ENCODE data around the gene CPNE4.
"Not testable (repeated sequence)": the region's sequence is repeated elsewhere in the genome, so short reads cannot be mapped to it uniquely, and the experiment has no call there.

CPNE4 gene

GRCh38 chr3:131535596-131535995 lies 499.2 kb downstream of the CPNE4 start:
- no peaks in the 10 kb centered on the region for H3K9me3 Mint-ChIP-seq
- DNase-seq (no peak), ATAC-seq (no peak)
- no peaks in the 10 kb centered on the region for H3K36me3 Mint-ChIP-seq (ENCODE audit: low read depth)
- H3K27me3 Mint-ChIP-seq, result peaks cover 18% of the 10 kb centered on the region
- no peak overlapping the region for H3K27ac Mint-ChIP-seq
- no peaks in the 10 kb centered on the region for H3K4me1 Mint-ChIP-seq
- H3K4me3 Mint-ChIP-seq, result no peak overlapping the region

GRCh38 chr3:131535131-131535530 lies 499.7 kb downstream of the CPNE4 start:
- ATAC-seq (no peak), DNase-seq (no peak)
- Mint-ChIP-seq H3K27ac (no peak overlapping the region), H3K36me3 (ENCODE audit: low read depth) (no peaks in the 10 kb centered on the region), H3K27me3 (peaks cover 14% of the 10 kb centered on the region), H3K4me1 (no peaks in the 10 kb centered on the region), H3K9me3 (no peaks in the 10 kb centered on the region), H3K4me3 (no peak overlapping the region)

- ATAC-seq (no peak), DNase-seq (no peak)
- no peaks in the 10 kb centered on the region for H3K4me1 Mint-ChIP-seq
- H3K9me3 Mint-ChIP-seq, result no peaks in the 10 kb centered on the region
- H3K36me3 Mint-ChIP-seq (ENCODE audit: low read depth), result no peaks in the 10 kb centered on the region
- no peak overlapping the region for H3K4me3 Mint-ChIP-seq
- peaks cover 24% of the 10 kb centered on the region for H3K27me3 Mint-ChIP-seq
- no peak overlapping the region for H3K27ac Mint-ChIP-seq
Measured at GRCh38 chr3:131532645-131533044, 502.2 kb downstream of the CPNE4 start.

GRCh38 chr3:131530843-131531242 lies 504.0 kb downstream of the CPNE4 start:
- peaks cover 31% of the 10 kb centered on the region for H3K27me3 Mint-ChIP-seq
- no peak overlapping the region for H3K4me3 Mint-ChIP-seq
- H3K9me3 Mint-ChIP-seq, result no peaks in the 10 kb centered on the region
- peaks cover 2% of the 10 kb centered on the region for H3K4me1 Mint-ChIP-seq
- H3K36me3 Mint-ChIP-seq (ENCODE audit: low read depth), result no peaks in the 10 kb centered on the region
- ATAC-seq, result no peak
- DNase-seq, result no peak
- H3K27ac Mint-ChIP-seq, result no peak overlapping the region

GRCh38 chr3:131530388-131530787 lies 504.4 kb downstream of the CPNE4 start:
- H3K27me3 Mint-ChIP-seq, result peaks cover 34% of the 10 kb centered on the region
- DNase-seq (no peak), ATAC-seq (no peak)
- no peak overlapping the region for H3K27ac Mint-ChIP-seq
- no peak overlapping the region for H3K4me3 Mint-ChIP-seq
- peaks cover 2% of the 10 kb centered on the region for H3K4me1 Mint-ChIP-seq
- no peaks in the 10 kb centered on the region for H3K9me3 Mint-ChIP-seq
- H3K36me3 Mint-ChIP-seq (ENCODE audit: low read depth), result no peaks in the 10 kb centered on the region

GRCh38 chr3:131526801-131527347 lies 507.9 kb downstream of the CPNE4 start:
- Mint-ChIP-seq H3K4me1 (peaks cover 2% of the 10 kb centered on the region), H3K4me3 (no peak overlapping the region), H3K36me3 (ENCODE audit: low read depth) (no peaks in the 10 kb centered on the region), H3K27me3 (peaks cover 36% of the 10 kb centered on the region), H3K9me3 (no peaks in the 10 kb centered on the region), H3K27ac (no peak overlapping the region)
- peak; percentile 11 for DNase-seq
- peak; percentile 49 for ATAC-seq

GRCh38 chr3:131518680-131519079 lies 516.1 kb downstream of the CPNE4 start:
- no peak for ATAC-seq
- Mint-ChIP-seq H3K4me3 (no peak overlapping the region), H3K9me3 (peaks cover 3% of the 10 kb centered on the region), H3K27me3 (peaks cover 8% of the 10 kb centered on the region), H3K4me1 (no peaks in the 10 kb centered on the region), H3K27ac (no peak overlapping the region), H3K36me3 (ENCODE audit: low read depth) (no peaks in the 10 kb centered on the region)
- no peak for DNase-seq

GRCh38 chr3:131505421-131505820 lies 529.4 kb downstream of the CPNE4 start:
- no peak for ATAC-seq
- Mint-ChIP-seq H3K4me1 (peaks cover 25% of the 10 kb centered on the region), H3K4me3 (no peak overlapping the region), H3K9me3 (no peaks in the 10 kb centered on the region), H3K27ac (no peak overlapping the region), H3K27me3 (no peaks in the 10 kb centered on the region), H3K36me3 (ENCODE audit: low read depth) (peaks cover 19% of the 10 kb centered on the region)
- no peak for DNase-seq

- Mint-ChIP-seq H3K4me3 (peak overlapping the region; percentile 99), H3K27ac (peak overlapping the region; percentile 98), H3K4me1 (peaks cover 34% of the 10 kb centered on the region), H3K36me3 (ENCODE audit: low read depth) (peaks cover 35% of the 10 kb centered on the region), H3K9me3 (no peaks in the 10 kb centered on the region), H3K27me3 (no peaks in the 10 kb centered on the region)
- ATAC-seq (no peak), DNase-seq (no peak)
Measured at GRCh38 chr3:131503320-131503635, 531.5 kb downstream of the CPNE4 start.

- no peaks in the 10 kb centered on the region for H3K27me3 Mint-ChIP-seq
- H3K27ac Mint-ChIP-seq, result peak within 1 kb of the TSS; percentile 98
Measured at GRCh38 chr3:131502530-131503319, 532.1 kb downstream of the CPNE4 start, which contains the start of gene MRPL3. MRPL3 (minus strand) TSS chr3:131502971; CDS start chr3:131502821, 150 bp downstream.

GRCh38 chr3:131501949-131502348 lies 532.9 kb downstream of the CPNE4 start:
- Mint-ChIP-seq H3K4me3 (peak overlapping the region; percentile 99), H3K4me1 (peaks cover 36% of the 10 kb centered on the region), H3K36me3 (ENCODE audit: low read depth) (peaks cover 47% of the 10 kb centered on the region), H3K27ac (peak overlapping the region; percentile 98), H3K27me3 (no peaks in the 10 kb centered on the region), H3K9me3 (no peaks in the 10 kb centered on the region)
- no peak for ATAC-seq
- DNase-seq, result no peak

More at GRCh38 chr3:131502530-131503319, 532.1 kb downstream of the CPNE4 start, which contains the start of gene MRPL3:
- H3K4me3 Mint-ChIP-seq, result peak within 1 kb of the TSS; percentile 99
- H3K9me3 Mint-ChIP-seq, result no peaks in the 10 kb centered on the region
- peaks cover 40% of the 10 kb centered on the region for H3K36me3 Mint-ChIP-seq (ENCODE audit: low read depth)
- peak; percentile 85 for DNase-seq
- ATAC-seq, result peak; percentile 90
- H3K4me1 Mint-ChIP-seq, result peaks cover 36% of the 10 kb centered on the region

GRCh38 chr3:131494706-131495105 lies 540.1 kb downstream of the CPNE4 start:
- Mint-ChIP-seq H3K9me3 (no peaks in the 10 kb centered on the region), H3K36me3 (ENCODE audit: low read depth) (peaks cover 56% of the 10 kb centered on the region), H3K27ac (no peak overlapping the region), H3K4me1 (peaks cover 23% of the 10 kb centered on the region), H3K27me3 (no peaks in the 10 kb centered on the region), H3K4me3 (no peak overlapping the region)
- no peak for ATAC-seq
- DNase-seq, result no peak

GRCh38 chr3:131491775-131492174 lies 543.0 kb downstream of the CPNE4 start:
- DNase-seq (no peak), ATAC-seq (peak; percentile 69)
- H3K27ac Mint-ChIP-seq, result no peak overlapping the region

GRCh38 chr3:131491084-131491483 lies 543.7 kb downstream of the CPNE4 start:
- peaks cover 49% of the 10 kb centered on the region for H3K36me3 Mint-ChIP-seq (ENCODE audit: low read depth)
- no peak overlapping the region for H3K4me3 Mint-ChIP-seq
- ATAC-seq (peak; percentile 28), DNase-seq (no peak)
- H3K9me3 Mint-ChIP-seq, result no peaks in the 10 kb centered on the region
- H3K27ac Mint-ChIP-seq, result no peak overlapping the region
- peaks cover 25% of the 10 kb centered on the region for H3K4me1 Mint-ChIP-seq
- H3K27me3 Mint-ChIP-seq, result no peaks in the 10 kb centered on the region

More at GRCh38 chr3:131491775-131492174, 543.0 kb downstream of the CPNE4 start:
- peaks cover 23% of the 10 kb centered on the region for H3K4me1 Mint-ChIP-seq
- no peaks in the 10 kb centered on the region for H3K9me3 Mint-ChIP-seq
- H3K36me3 Mint-ChIP-seq (ENCODE audit: low read depth), result peaks cover 48% of the 10 kb centered on the region
- no peaks in the 10 kb centered on the region for H3K27me3 Mint-ChIP-seq
- H3K4me3 Mint-ChIP-seq, result no peak overlapping the region

- H3K4me3 Mint-ChIP-seq, ATAC-seq, H3K9me3 Mint-ChIP-seq, H3K27me3 Mint-ChIP-seq, DNase-seq: not testable (repeated sequence)
- peaks cover 56% of the 10 kb centered on the region for H3K36me3 Mint-ChIP-seq (ENCODE audit: low read depth)
- peak overlapping the region; percentile 16 for H3K27ac Mint-ChIP-seq
- H3K4me1 Mint-ChIP-seq, result peaks cover 32% of the 10 kb centered on the region
Measured at GRCh38 chr3:131486545-131486944, 548.3 kb downstream of the CPNE4 start.
